Non-pigmented ciliary epithelial cell (primary cell): Measurements from ENCODE around the gene UBL7.

ENCODE experiments used
- DNase-seq: peaks from one replicate; pipeline ENCODE4 v3.0.0-alpha.2; 2010; ENCODE audit warnings: low read depth

UBL7 gene

GRCh38 chr15:74422652-74423430, 38.1 kb downstream of the UBL7 start:
- no peak for DNase-seq

GRCh38 chr15:74422265-74422651, 38.7 kb downstream of the UBL7 start:
- no peak for DNase-seq

GRCh38 chr15:74421302-74422245, 39.4 kb downstream of the UBL7 start:
- DNase-seq = no peak

GRCh38 chr15:74420193-74420905, 40.6 kb downstream of the UBL7 start:
- DNase-seq = no peak

- DNase-seq = no peak
Observed at GRCh38 chr15:74419432-74419831, 41.5 kb downstream of the UBL7 start.

GRCh38 chr15:74418575-74419338, 42.2 kb downstream of the UBL7 start:
- no peak for DNase-seq

GRCh38 chr15:74417670-74418069, 43.3 kb downstream of the UBL7 start:
- DNase-seq = no peak

- no peak for DNase-seq
Observed at GRCh38 chr15:74417225-74417624, 43.7 kb downstream of the UBL7 start.

- no peak for DNase-seq
Observed at GRCh38 chr15:74415966-74416916, 44.7 kb downstream of the UBL7 start.

- no peak for DNase-seq
Observed at GRCh38 chr15:74414603-74415338, 46.2 kb downstream of the UBL7 start.

- no peak for DNase-seq
Observed at GRCh38 chr15:74414081-74414580, 46.8 kb downstream of the UBL7 start.

- DNase-seq = no peak
Observed at GRCh38 chr15:74413350-74414080, 47.4 kb downstream of the UBL7 start.

GRCh38 chr15:74412159-74412558, 48.8 kb downstream of the UBL7 start:
- no peak for DNase-seq

GRCh38 chr15:74411686-74412085, 49.3 kb downstream of the UBL7 start:
- no peak for DNase-seq

- DNase-seq = no peak
Observed at GRCh38 chr15:74410502-74410901, 50.5 kb downstream of the UBL7 start.

GRCh38 chr15:74409225-74409624, 51.7 kb downstream of the UBL7 start:
- no peak for DNase-seq

GRCh38 chr15:74408815-74409214, 52.1 kb downstream of the UBL7 start:
- no peak for DNase-seq

GRCh38 chr15:74408385-74408784, 52.6 kb downstream of the UBL7 start:
- no peak for DNase-seq
